ENCODE measurements around the gene DNAJB6. TPM values are rescaled to one million over a fixed set of nuclear protein-coding genes. Genes with fewer than 3 reads are reported as not detected.

DNAJB6 gene
- total and polyA plus RNA-seq, 9 donors = 79.0 to 154 (median 89.2) TPM

DNA sequence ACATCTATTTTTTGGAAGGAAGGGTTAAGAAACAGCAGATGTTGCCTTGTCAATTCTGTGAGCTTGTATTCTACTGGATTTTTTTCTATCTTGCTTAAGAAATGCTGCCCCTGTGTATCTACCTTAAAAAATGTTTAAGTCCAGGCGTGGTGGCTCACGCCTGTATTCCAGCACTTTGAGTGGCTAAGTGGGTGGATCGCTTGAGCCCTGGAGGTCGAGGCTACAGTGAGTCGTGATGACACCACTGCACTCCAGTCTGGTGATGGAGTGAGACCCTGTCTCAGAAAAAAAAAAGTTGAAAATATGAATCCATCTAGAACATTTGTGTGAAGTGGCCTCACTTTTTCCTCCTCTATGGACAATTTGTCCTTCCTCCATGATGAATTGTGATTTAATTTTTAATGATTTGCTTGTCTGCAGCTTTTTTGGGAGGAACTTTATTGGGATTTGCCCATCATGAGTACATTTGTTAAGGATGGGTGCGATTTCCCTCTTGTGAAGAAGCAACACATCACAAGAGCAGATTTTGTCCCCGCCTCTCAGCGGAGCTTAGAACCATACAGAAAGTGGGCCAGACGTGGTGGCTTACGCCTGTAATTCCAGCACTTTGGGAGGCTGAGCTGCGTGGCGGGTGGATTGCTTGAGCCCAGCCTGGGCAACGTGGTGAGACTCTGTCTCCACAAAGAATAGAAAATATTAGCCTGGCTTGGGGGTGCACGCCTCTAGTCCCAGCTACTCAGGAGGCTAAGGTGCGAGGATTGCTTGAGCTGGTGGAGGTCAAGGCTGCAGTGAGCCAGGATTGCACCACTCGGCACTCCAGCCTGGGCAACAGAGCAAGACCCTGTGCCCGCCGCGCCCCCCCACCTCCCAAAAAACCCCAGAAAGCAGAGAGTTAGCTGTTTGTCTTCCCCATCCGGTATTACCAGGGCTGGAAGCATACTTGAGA, 57.7 kb downstream of the DNAJB6 start:
- Histone ChIP-seq H3K27me3 (no peaks in the 10 kb centered on the region), H3K27ac (no peak overlapping the region), H3K36me3 (no peaks in the 10 kb centered on the region), H3K4me1 (ENCODE audit: insufficient read depth) (peaks cover 17% of the 10 kb centered on the region), H3K9me3 (no peaks in the 10 kb centered on the region), H3K4me3 (no peak overlapping the region)
- WGBS, 3 donors = 79 to 84% (median 81%) methylated on average over 20 of the region's 20 CpGs
- no peak for TF ChIP-seq EP300 (IDR thresholded peaks at IDR 0.05)
- no peak for TF ChIP-seq POLR2A (IDR thresholded peaks at IDR 0.05)
- TF ChIP-seq CTCF (IDR thresholded peaks at IDR 0.05) = no peak
- intact Hi-C loops (cut with DNase I) = no loop called here
- no peak for DNase-seq

DNA sequence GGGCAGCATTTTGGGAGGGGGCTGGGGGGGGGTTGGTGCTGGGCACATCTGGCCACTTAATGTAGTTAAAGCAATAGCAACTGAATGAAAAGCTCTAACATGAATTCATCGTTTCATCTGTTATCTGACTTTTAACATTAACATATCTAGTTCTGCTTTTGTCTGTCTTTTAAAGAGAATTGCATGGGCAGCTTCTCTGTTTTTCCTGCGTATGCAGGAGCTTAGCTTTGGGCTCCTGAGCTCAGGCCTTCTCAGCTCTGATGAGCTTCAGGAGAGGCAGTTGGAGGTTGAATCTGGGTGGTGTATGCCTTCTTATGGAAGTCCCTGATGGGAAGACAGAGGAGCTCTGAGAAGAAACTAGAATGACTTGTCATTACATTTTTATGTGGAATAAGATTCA, 58.4 kb downstream of the DNAJB6 start:
- TF ChIP-seq POLR2A (IDR thresholded peaks at IDR 0.05) (no peak), EP300 (IDR thresholded peaks at IDR 0.05) (no peak), CTCF (IDR thresholded peaks at IDR 0.05) (no peak)
- Histone ChIP-seq H3K4me3 (no peak overlapping the region), H3K27ac (no peak overlapping the region), H3K9me3 (no peaks in the 10 kb centered on the region), H3K36me3 (no peaks in the 10 kb centered on the region), H3K4me1 (ENCODE audit: insufficient read depth) (peaks cover 17% of the 10 kb centered on the region), H3K27me3 (no peaks in the 10 kb centered on the region)
- intact Hi-C loops (cut with DNase I) = no loop called here
- no peak for DNase-seq
- WGBS, 3 donors = 77 to 94% (median 90%) methylated on average over 2 of the region's 2 CpGs

DNA sequence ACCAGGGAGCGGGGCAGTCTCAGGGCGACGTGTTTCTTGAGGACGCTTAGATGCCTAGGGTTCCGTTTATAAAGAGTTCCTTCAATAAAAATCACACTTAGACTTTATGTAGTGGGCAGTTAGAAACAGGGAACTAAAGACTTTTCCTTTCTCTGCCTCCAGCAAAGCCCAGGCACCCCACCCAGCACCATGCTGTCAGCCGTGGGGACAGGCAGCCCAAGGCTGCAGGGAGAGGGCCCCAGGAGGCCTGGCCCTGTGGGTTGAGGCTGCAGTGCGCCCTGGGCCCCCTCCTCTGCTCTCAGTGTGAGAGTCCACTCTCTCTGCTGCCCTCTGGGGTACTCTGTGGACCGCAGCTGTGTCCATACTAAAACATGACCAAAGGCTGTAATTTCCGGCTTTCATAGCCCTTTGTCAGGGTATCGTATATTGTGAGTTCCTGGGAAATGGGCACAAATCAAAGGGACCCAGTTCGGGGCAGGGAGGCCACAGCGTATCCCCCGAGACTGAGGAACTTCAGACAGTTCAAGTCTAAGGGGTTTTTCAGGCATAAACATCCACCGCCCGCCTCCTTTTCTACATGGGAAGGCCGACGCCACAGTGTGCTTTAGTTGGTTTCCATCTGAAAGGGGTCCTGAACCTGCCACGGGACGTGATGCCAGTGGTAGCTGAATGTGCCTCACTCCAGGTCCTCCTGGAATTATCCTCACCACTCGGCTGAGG, 59.7 kb downstream of the DNAJB6 start:
- intact Hi-C loops (cut with DNase I) = no loop called here
- no peaks in the 10 kb centered on the region for H3K27me3 ChIP-seq
- no peak for TF ChIP-seq CTCF (IDR thresholded peaks at IDR 0.05)
- no peak for TF ChIP-seq POLR2A (IDR thresholded peaks at IDR 0.05)
- no peak for TF ChIP-seq EP300 (IDR thresholded peaks at IDR 0.05)
- H3K9me3 ChIP-seq = no peaks in the 10 kb centered on the region
- no peak overlapping the region for H3K4me3 ChIP-seq
- H3K4me1 ChIP-seq (ENCODE audit: insufficient read depth) = peaks cover 15% of the 10 kb centered on the region
- no peak for DNase-seq
- H3K36me3 ChIP-seq = no peaks in the 10 kb centered on the region
- H3K27ac ChIP-seq = no peak overlapping the region
- WGBS, 3 donors = 94 to 98% (median 94%) methylated on average over 20 of the region's 20 CpGs

DNA sequence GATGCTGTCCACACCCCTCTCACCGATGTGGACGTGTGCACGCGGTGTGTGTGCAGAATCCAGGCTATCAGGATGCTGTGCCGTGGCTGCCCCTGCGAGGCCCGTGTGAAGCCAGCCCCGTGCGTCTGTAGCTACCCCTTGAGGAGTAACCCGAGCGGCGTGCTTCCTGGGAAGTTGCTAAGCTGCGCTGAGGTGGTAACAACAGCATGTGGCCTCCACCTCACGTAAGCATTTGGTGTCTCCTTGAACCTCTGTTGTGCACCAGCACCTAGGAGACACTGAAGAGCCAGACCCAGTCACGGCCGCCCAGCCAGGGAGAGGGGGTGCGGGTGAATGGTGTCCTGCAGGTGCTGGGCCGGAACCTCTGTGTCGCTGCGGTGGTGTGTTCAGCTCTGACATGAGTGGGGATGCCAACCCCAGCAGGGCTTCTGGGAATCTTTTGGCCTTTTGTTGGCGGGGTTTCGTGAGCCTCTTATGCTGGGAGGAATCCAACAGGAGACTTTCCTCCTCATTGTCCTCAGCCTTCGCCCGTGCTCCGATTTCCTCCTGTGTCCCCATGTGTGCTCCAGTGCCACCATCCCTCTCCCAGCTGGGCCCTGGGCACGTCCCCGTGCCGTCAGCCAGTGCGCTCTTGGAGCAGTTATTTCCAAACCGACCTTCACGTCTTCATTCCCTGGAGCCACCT, 60.4 kb downstream of the DNAJB6 start:
- Histone ChIP-seq H3K27me3 (no peaks in the 10 kb centered on the region), H3K4me3 (no peak overlapping the region), H3K9me3 (no peaks in the 10 kb centered on the region), H3K27ac (no peak overlapping the region), H3K4me1 (ENCODE audit: insufficient read depth) (peaks cover 15% of the 10 kb centered on the region), H3K36me3 (no peaks in the 10 kb centered on the region)
- TF ChIP-seq EP300 (IDR thresholded peaks at IDR 0.05) (no peak), CTCF (IDR thresholded peaks at IDR 0.05) (no peak), POLR2A (IDR thresholded peaks at IDR 0.05) (no peak)
- intact Hi-C loops (cut with DNase I) = no loop called here
- DNase-seq = no peak
- 94 to 96% (median 96%) methylated on average over 31 of the region's 31 CpGs for WGBS, 3 donors
